K562 (cell line): ENCODE results near the gene PGBD1. TPM values are rescaled to one million over a fixed set of nuclear protein-coding genes. Genes with fewer than 3 reads are reported as not detected.
A peak's percentile ranks its signal among the peaks of the same experiment; 100 is the strongest.

Experiments used
- CCNT2 ChIP-seq: IDR thresholded peaks from 2 replicates; pipeline ENCODE4 v1.6.1; 2011; ENCODE audit warnings: borderline replicate concordance, low read depth, mild to moderate bottlenecking, moderate library complexity, mixed read lengths, low read length; ENCODE audit not compliant: insufficient read length; ENCODE audit errors: extremely low read depth
- HBP1 ChIP-seq: fragments of 450-650 bp; formaldehyde crosslinking; IDR thresholded peaks from 2 replicates; pipeline ENCODE4 v1.4.0; 2022; ENCODE audit warnings: missing genetic modification characterization
- HDAC1 ChIP-seq, 2 experiments: fragments of 450-650 bp; IDR thresholded peaks; 2 replicates each; pipeline ENCODE4 v1.6.1; 2016 to 2017; ENCODE audit warnings: inconsistent platforms in 1 of 2, mild to moderate bottlenecking in 1 of 2, moderate library complexity in 1 of 2
- LEF1 ChIP-seq: fragments of 450-650 bp; IDR thresholded peaks from 2 replicates; pipeline ENCODE4 v1.6.1; 2016; ENCODE audit warnings: mild to moderate bottlenecking
- MCM2 ChIP-seq: fragments of 450-650 bp; IDR thresholded peaks from 2 replicates; pipeline ENCODE4 v1.6.1; 2017; ENCODE audit warnings: low read depth, mild to moderate bottlenecking
- RHOXF2B ChIP-seq: fragments of 250-450 bp; sonication (Bioruptor Pico); conservative IDR thresholded peaks from 2 replicates; pipeline ENCODE4 v1.5.1; 2021
- SLC30A9 ChIP-seq: fragments of 250-450 bp; sonication (Bioruptor Pico); IDR thresholded peaks from 2 replicates; pipeline ENCODE4 v1.8.0; 2022; ENCODE audit warnings: mild to moderate bottlenecking, moderate library complexity
- TFAP4 ChIP-seq: sonication (generic); formaldehyde crosslinking; IDR thresholded peaks from 2 replicates; pipeline ENCODE4 v1.8.0; 2022; ENCODE audit warnings: missing genetic modification reagents, mild to moderate bottlenecking, moderate library complexity, borderline replicate concordance
- TSC22D4 ChIP-seq: fragments of 450-650 bp; IDR thresholded peaks from 2 replicates; pipeline ENCODE4 v1.6.1; 2016; ENCODE audit warnings: missing genetic modification characterization, missing biosample characterization, control low read depth
- ZBTB9 ChIP-seq: fragments of 450-650 bp; formaldehyde crosslinking; IDR thresholded peaks from 2 replicates; pipeline ENCODE4 v1.4.0; 2020; ENCODE audit warnings: mild to moderate bottlenecking, moderate library complexity
- ZNF24 ChIP-seq: fragments of 450-650 bp; IDR thresholded peaks from 2 replicates; pipeline ENCODE4 v1.6.1; 2016
- polyA plus RNA-seq, 8 experiments: library from polyadenylated mRNA; depleted of rRNA in 4 of 8; stranded (reverse) in 5 of 8; unstranded in 3 of 8; fragments of >200 nt; fragmentation: Nextera tagmentation in 2 of 8; fragmentation: Illumina TruSeq in 1 of 8; extraction: Ambion mirVana in 2 of 8; extraction: Trizol in 1 of 8; gene quantifications; 2 replicates each; pipeline versions ENCODE4 v1.2.1 to v1.2.3, GENCODE V29; 2011 to 2014; ENCODE audit warnings: inconsistent platforms in 1 of 8, missing spikeins in 1 of 8
- total RNA-seq, 7 experiments: library from RNA; depleted of rRNA in 6 of 7; stranded (reverse); fragments of >200 nt in 6 of 7; fragmentation: Illumina TruSeq in 2 of 7; extraction: Trizol in 2 of 7; gene quantifications; 2 replicates each; pipeline versions ENCODE4 v1.2.1 to v1.2.3, GENCODE V29; 2011 to 2021; ENCODE audit warnings: low replicate concordance in 1 of 7
- TF ChIP-seq, protein P1 (sequence below): sonication (generic); formaldehyde crosslinking; IDR thresholded peaks from 2 replicates; pipeline ENCODE4 v1.8.0; 2022; ENCODE audit warnings: missing genetic modification reagents, mild to moderate bottlenecking, borderline replicate concordance
- TF ChIP-seq, protein P2 (sequence below), 3 experiments: IDR thresholded peaks in 2 of 3; conservative IDR thresholded peaks in 1 of 3; 2 replicates each; pipeline ENCODE4 v1.5.1; 2011 to 2012; ENCODE audit warnings: low read length in 3 of 3, mild to moderate bottlenecking in 3 of 3, control low read depth in 2 of 3, improper control_type of control experiment in 1 of 3, inconsistent platforms in 1 of 3, low read depth in 1 of 3, mixed read lengths in 1 of 3, moderate library complexity in 1 of 3; ENCODE audit not compliant: insufficient read depth in 2 of 3
- TF ChIP-seq, protein P3 (sequence below): fragments of 250-450 bp; sonication (Bioruptor Pico); IDR thresholded peaks from 2 replicates; pipeline ENCODE4 v1.4.0; 2020

Gene PGBD1
- total and polyA plus RNA-seq, 9 of the 15 experiments (the other 6 are each of a cell fraction or from before 2014, with no cell fraction given) = 3.3 to 9.0 (median 7.3) TPM

- TF ChIP-seq, protein P1, sequence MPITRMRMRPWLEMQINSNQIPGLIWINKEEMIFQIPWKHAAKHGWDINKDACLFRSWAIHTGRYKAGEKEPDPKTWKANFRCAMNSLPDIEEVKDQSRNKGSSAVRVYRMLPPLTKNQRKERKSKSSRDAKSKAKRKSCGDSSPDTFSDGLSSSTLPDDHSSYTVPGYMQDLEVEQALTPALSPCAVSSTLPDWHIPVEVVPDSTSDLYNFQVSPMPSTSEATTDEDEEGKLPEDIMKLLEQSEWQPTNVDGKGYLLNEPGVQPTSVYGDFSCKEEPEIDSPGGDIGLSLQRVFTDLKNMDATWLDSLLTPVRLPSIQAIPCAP = no peak; the same call in 1 of the 2 replicates
- TF ChIP-seq LEF1 (no peak), MCM2 (no peak), CCNT2 (peak; percentile 86), ZBTB9 (no peak), TSC22D4 (tag) (no peak), TFAP4 (peak; percentile 95), RHOXF2B (CRISPR knock-in tag) (no peak), ZNF24 (peak; percentile 30; the same call in 1 of the 2 replicates), HBP1 (no peak), SLC30A9 (CRISPR knock-in tag) (no peak), HDAC1 (IDR thresholded peaks at IDR 0.05) (peak in 1 of 2 experiments; percentile 50; a peak in 1 of 4 replicates)
- TF ChIP-seq, protein P2, sequence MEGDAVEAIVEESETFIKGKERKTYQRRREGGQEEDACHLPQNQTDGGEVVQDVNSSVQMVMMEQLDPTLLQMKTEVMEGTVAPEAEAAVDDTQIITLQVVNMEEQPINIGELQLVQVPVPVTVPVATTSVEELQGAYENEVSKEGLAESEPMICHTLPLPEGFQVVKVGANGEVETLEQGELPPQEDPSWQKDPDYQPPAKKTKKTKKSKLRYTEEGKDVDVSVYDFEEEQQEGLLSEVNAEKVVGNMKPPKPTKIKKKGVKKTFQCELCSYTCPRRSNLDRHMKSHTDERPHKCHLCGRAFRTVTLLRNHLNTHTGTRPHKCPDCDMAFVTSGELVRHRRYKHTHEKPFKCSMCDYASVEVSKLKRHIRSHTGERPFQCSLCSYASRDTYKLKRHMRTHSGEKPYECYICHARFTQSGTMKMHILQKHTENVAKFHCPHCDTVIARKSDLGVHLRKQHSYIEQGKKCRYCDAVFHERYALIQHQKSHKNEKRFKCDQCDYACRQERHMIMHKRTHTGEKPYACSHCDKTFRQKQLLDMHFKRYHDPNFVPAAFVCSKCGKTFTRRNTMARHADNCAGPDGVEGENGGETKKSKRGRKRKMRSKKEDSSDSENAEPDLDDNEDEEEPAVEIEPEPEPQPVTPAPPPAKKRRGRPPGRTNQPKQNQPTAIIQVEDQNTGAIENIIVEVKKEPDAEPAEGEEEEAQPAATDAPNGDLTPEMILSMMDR (IDR thresholded peaks at IDR 0.05 in 2 of 3, conservative IDR thresholded peaks at IDR 0.05 in 1 of 3; ENCODE audit: insufficient read depth in 2 of 3, low read depth in 1 of 3, low read length in 3 of 3) = no peak; a peak in 1 of 6 replicates
- TF ChIP-seq, protein P3, sequence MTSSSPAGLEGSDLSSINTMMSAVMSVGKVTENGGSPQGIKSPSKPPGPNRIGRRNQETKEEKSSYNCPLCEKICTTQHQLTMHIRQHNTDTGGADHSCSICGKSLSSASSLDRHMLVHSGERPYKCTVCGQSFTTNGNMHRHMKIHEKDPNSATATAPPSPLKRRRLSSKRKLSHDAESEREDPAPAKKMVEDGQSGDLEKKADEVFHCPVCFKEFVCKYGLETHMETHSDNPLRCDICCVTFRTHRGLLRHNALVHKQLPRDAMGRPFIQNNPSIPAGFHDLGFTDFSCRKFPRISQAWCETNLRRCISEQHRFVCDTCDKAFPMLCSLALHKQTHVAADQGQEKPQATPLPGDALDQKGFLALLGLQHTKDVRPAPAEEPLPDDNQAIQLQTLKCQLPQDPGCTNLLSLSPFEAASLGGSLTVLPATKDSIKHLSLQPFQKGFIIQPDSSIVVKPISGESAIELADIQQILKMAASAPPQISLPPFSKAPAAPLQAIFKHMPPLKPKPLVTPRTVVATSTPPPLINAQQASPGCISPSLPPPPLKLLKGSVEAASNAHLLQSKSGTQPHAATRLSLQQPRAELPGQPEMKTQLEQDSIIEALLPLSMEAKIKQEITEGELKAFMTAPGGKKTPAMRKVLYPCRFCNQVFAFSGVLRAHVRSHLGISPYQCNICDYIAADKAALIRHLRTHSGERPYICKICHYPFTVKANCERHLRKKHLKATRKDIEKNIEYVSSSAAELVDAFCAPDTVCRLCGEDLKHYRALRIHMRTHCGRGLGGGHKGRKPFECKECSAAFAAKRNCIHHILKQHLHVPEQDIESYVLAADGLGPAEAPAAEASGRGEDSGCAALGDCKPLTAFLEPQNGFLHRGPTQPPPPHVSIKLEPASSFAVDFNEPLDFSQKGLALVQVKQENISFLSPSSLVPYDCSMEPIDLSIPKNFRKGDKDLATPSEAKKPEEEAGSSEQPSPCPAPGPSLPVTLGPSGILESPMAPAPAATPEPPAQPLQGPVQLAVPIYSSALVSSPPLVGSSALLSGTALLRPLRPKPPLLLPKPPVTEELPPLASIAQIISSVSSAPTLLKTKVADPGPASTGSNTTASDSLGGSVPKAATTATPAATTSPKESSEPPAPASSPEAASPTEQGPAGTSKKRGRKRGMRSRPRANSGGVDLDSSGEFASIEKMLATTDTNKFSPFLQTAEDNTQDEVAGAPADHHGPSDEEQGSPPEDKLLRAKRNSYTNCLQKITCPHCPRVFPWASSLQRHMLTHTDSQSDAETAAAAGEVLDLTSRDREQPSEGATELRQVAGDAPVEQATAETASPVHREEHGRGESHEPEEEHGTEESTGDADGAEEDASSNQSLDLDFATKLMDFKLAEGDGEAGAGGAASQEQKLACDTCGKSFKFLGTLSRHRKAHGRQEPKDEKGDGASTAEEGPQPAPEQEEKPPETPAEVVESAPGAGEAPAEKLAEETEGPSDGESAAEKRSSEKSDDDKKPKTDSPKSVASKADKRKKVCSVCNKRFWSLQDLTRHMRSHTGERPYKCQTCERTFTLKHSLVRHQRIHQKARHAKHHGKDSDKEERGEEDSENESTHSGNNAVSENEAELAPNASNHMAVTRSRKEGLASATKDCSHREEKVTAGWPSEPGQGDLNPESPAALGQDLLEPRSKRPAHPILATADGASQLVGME (CRISPR knock-in tag) = no peak
Observed at GRCh38 chr6:28281288-28282064, at the start of gene PGBD1 (continued).
